Stimulated activated CD8-positive, alpha-beta memory T cell treated with anti-CD3 and anti-CD28 coated beads, Interleukin-12 subunit alpha, Interleukin-12 subunit beta, amount 100 ng/mL, for 24 hours (primary cell): ENCODE measurements around the gene NTM.

ENCODE experiments used
- DNase-seq: peaks from one replicate; pipeline ENCODE4 v3.0.0-alpha.2; 2020; ENCODE audit errors: extremely low read depth

NTM gene

DNA sequence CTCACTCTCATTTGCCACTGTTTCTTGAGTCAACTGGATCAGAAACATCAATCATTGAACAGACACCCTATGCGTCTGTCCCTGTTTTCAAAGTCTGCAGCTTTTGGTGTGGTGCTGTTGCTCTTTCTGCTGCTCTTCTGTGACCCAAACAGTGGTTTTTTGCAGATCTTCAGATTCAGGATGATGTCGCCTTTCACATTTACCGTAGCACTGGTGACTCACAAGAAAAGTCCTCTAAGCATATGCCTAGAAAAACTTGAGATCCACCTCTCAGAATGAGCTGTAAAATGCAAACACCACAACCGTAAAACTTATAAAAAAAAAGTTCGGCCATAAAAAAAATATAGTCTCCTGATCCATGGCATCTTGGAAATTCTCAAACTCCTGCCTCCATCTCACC, 400.4 kb downstream of the NTM start:
- no peak for DNase-seq

DNA sequence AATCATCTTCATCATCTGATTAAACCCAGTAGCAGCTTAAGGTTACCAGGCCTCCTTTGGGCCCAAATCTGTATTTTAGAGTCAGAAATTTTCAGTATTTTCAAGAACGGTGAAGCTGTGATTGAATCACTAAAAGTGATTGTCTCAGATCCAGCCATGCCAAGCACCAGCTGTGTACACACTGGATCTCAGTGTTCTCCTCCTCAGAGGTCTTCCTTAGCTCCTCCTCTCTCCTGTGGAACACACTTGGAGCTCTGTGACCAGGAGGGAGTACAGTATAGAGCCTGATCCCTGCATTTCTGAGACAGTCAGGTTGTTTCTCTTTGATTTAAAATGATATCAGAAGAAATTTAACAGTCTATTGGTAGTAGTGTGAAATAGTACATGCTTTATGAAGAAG, 401.1 kb downstream of the NTM start:
- no peak for DNase-seq

DNA sequence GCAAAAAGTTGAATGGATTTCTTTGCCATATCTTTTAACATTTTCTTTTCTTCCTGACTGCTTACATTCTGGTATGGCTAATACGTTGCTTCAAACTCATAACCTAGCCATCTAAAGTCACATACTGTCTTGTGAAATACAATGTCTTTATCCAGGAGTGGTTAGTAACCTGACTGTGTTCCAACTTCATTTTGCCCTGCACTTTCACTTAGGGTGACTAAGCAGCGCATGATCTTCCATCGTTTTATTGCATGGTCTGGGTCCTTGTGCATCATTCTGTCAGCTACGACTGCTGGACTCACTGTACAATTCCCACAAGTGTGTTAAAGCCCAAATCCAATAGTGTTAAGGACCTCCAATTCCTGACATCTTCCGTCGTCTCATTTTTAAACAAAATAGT, 403.2 kb downstream of the NTM start:
- no peak for DNase-seq

DNA sequence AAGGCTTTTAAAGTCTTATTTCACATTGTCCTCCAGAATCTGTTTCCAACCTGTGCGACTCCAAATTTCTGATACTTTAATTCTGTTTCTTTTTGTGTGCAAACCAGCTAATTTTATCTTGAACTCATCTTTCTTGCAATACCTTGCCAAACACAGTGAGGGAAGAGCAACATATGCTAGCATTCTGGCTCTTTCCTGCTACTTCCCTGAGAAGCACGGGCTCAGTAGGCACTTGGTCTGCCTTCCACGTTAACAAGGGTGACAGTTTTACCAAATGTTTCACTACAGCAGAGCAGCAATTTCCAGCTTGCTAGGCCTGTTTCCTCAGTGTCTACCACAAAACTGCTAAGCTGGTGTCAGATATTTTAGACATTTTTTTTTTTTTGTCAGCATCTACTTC, 405.8 kb downstream of the NTM start:
- DNase-seq, result no peak

DNA sequence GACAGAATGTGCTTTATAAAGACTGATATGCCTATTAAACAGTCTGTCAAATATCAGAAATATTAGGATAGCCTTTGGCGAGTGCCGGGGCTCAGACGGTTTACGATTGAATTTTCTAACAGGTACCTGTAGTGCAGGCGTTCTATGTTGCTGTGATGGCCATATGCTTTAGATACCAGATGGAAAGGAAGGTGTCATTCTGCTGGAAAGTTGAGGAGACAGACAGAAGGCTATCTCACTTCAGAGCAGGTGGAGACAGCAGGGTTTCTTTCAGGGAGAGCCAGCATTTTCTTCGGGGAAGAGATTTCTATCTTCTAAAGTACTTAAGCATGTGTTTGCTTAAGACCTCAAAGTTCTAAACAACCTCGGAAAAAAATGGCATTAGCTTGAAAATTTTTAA, 415.4 kb downstream of the NTM start:
- DNase-seq, result no peak

DNA sequence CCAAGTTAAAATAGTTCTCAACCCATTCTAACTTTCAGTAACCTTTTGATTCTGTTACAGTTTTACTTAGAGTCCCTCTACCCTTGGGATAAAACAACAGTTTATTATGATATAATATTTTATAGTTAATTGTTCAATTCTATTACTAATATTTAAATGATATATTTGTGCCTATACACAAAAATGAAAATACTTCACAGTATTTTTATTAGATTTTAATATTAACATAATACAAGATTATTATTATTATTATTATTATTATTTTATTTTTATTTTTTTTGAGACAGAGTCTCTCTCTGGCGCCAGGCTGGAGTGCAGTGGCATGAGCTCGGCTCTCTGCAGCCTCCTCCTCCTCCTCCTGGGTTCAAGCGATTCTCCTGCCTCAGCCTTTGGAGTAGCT, 416.7 kb downstream of the NTM start:
- no peak for DNase-seq

DNA sequence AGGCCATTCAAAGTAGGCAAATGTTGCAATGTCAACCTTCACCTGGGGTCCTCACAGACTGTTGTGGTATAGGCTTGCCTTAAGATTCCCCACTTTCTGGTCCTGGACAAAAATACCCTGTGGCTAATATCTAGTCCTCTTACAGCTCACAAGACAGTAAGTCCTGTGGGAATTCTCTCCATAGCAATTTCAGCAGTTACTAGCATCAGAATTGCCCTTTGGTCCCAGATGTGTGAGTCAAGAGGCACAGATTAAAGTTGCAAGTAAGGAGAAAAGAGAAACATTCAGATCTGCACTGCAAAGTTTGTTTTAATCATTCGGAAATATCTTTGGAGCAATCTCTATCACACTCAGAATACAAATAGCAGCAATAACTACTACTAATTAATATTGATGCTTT, 420.2 kb downstream of the NTM start:
- no peak for DNase-seq

DNA sequence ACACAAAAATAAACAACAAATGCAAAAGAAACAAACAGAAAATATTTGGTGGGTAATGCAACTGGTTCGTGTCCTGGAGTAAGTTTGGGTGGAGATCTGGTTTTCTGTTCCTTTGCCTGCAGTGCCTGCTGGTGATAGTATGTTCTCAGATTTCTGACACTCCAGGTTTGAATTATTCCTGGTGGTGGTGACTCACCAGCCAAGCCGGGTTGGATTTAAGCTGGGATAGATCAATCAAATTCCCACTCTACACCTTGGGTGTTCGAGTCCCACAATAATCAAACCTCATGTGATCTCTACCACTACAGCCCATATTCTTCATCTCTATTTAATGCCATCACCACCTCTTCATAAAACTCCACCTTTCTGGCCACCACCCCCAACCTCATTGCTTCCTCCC, 421.8 kb downstream of the NTM start:
- DNase-seq, result no peak

DNA sequence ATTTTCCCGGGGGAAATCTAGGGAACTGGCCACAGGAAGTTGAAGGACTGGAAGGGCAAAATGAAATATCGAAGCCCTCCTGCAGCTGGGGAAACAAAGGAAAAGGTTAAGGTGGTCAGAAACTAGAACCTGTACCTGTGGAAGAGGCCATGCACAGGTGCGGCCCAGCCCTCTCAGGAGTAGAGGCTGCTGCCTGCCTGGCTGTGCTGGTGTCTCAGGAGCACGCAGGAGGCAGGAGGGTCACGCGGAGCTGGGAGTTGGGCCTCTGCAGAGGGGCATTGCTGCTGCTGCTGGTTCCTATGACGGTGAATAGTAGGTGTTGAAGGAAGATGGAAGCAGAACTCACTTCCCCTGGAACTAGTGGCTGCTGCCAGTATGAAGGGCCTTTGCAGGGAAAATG, 425.7 kb downstream of the NTM start:
- no peak for DNase-seq

DNA sequence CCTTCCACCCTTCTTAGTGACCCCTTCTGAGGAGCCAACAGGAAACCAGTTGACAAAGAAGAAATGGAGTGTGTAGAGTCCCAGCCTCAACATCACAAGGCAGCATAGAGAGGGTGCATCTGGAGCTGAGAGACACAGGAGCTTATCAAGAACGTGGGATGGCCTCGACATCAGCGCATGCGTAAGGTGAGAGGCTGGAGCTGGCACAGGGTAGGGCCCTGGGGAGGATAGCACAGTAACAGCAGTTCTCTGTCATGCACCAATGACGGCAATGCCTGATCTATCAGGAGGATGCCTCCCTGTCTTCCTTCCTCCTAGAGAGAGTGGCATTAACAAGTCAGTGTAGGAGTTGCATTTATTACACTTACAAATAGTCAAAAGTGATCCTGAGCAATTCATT, 426.1 kb downstream of the NTM start:
- no peak for DNase-seq

DNA sequence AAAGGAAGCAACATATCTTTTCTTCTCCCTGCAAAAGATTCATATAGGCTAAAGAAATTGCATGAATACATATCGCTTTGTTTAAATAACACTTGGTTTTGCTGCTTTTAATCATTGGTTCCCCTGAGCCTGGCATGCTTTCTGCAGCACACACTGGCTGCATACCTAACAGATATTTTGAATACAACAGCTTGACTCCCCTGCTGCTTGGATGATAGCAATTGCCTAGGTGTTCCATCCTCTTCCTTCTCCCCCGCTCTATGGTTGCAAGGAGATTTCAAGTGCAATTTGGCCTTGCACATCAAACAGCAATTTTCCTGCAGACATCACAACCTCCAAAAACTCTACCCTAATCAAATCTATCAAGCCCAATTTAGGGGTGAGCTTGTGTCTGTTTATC, 430.0 kb downstream of the NTM start:
- no peak for DNase-seq

DNA sequence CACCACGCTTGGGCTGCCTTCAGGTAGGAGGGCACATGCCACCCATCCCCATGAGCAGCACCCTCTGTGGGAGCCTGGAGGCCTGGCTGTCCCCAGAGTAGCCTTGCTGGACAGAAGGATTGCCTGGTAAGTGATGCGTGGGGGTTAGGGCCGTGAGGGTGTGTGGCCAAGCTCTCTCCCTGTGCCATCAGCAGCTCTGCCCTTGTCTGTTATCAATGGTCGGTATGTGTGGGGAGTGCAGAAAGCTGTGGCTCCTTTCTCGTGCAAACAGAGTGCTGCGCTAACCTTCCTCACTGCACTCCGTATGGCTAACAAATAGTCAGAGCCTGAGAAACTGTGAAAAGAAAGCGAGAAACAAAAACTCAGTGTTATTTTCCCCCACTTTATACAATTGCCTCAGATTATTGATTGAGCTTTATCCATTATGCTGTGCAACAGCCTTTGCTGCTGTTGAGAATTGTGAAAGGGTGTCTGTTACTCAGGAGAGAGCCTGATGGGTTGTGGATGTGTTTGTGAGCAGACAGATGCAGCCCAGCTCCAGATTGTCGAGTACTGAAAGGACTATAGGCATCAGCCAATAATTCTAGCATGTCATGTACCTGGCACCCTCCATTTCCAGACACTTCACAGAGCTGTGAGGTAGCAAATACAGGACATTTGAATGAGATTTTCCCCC, 432.2 kb downstream of the NTM start:
- no peak for DNase-seq

DNA sequence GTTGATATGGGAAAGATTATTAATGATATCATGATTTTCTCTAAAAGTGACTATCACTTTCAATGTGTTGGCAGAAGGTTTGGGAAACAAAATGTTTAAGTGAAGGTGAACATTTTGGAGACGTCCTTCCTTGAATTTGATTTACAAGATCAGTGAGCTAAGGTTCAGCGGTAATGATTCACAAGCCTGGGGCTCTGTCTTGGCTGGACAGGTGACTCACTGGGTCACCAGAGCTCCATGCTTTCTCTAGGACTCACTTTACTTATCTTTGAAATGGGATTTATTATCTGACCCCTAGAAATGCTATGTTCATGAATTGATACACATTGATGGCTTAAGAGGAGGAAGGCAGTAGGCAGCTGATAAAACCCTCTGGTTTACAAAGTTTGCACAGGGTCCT, 437.5 kb downstream of the NTM start:
- DNase-seq, result no peak

DNA sequence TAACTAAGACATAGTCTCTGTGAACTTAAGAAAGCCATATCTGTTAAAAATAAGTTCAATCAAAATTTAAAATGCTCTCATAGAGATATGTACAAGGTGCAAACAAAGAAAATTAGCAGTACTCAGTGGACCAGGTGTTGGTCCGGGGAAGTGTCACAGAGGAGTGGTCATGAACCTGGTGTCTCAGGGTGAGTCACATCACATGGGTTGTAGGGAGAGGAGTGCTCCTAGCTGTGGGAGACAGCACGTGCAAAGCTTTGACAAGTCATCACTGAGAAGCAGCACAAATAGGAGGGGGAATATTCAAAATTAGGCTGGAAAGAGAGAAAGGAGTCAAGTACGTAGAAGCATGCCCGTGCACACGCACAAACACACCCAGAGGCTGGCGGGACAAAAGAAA, 438.1 kb downstream of the NTM start:
- DNase-seq, result no peak

DNA sequence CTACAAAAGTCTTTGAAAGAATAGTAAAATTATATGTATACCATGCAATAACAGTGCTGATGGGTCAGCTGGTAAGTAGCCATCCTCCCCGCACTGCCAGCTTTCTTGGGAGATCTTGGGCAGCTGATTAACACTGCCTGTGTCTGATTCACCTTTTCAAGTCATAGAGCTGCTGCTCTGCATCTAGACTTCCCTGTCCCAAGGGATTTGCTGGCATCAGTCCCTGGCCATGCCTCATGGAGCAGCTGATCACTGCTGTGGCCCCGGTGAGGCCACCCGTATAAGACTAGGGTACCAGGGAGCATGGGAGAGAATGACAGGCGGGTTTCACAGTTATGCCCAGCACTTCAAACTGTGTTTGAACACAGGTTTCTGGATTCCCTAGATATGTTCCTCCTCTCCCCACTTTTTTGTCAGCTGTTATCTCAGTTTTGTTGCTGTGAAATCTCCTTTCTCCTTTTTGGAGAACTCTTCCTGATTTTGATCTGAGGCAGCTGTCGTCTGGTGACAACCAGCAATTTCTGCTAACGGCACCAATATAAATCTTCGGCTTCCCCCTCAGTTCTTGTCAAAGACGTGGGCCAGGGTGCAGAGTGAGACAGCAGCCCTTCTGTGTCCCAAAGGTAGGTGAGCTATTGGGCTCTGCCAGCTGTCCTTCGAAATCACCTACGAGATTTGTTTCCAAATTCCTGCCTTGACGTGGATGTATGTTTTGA, 438.9 kb downstream of the NTM start:
- no peak for DNase-seq

DNA sequence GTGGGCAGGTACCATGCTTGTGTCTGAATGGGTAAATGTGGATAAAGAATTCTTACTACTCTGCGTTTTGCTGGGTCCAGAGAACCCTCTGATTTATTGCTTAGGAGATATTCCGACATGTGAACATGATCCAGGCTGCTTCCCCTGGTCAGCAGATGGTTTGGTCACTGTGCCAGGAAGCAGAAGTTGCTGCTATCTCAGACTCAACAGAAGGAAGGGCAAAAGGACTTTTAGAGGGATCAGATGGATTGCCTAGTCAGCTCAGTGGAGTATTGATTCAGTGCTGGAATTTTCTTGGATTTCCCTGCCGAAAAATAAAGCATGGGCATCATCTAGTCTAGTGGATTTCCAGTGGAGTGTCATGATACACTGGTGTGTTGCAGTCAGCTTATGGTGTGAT, 440.1 kb downstream of the NTM start:
- no peak for DNase-seq

DNA sequence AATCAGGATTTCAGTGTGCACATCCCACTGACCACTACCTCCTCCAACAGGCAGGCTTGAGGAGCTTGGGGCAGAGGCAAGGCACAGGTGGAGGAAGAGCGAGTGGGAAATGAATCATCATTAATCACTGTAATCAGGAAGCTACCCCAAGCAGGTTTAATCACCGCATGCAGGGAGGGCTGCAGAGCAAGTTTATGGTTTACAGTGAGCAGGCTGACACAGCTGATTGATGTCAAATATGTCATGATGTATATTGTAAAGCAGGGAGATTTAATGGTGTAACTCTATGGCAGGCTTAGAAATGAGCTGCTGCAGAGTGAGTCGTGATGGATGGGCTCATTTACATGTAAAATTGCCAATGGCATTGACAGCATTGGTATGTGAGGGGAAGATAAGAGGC, 441.0 kb downstream of the NTM start:
- DNase-seq, result no peak

DNA sequence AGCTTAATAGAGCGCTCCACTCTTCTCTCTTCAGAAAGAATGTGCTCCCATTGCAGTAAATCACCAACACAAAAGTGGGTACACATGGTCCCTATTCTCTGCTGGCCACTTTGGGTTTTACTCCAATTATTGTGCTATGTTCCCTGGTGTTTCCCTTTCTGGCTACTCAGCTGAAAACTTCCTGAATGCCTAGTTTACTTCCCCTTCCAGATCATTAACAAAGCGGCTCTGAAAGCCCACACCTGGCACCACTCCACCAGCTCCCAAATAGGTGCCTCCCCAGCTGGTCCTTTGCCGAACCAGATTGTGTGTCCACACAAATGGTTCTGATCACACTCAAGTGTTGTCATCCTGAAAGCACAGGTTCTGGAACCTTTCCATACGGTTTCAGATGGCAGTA, 443.7 kb downstream of the NTM start:
- no peak for DNase-seq

DNA sequence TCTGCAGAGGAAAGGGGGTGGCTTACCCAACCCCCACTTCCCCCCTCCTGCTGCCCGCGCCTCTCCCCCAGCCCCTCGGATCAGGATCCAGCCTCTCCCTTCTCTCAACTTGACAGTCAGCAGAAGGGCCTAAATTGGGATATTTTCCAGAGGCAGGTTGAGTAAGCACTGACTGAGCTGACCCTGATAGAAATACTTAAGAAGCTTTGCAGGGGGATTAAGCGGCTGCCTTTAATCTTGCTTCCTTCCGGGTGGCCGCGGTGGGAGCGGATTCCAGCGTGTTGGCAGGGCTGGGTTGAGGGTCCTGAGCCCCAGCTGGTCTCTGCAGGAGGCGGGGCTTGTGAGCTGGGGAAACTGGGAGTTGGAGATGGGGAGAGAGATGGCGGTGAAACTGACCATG, 445.2 kb downstream of the NTM start:
- DNase-seq, result no peak

DNA sequence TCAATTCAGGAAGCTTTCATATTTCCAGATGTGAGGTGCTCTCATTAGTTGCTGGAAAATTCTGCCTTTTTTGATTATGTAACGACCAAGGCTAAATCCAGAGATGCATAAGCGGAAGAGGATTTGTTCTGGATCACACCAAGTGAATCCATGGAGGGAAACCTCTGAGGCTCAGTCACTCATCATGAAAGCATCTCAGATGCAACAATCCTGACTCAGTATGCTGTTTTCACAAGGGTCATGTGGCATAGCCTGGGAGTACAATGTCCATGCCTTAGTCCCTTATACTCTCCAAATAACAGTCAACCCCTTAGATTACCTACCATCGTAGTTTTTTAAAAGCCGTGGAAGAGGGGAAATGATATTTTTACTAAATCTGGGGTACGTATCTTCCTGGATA, 445.6 kb downstream of the NTM start:
- no peak for DNase-seq

DNA sequence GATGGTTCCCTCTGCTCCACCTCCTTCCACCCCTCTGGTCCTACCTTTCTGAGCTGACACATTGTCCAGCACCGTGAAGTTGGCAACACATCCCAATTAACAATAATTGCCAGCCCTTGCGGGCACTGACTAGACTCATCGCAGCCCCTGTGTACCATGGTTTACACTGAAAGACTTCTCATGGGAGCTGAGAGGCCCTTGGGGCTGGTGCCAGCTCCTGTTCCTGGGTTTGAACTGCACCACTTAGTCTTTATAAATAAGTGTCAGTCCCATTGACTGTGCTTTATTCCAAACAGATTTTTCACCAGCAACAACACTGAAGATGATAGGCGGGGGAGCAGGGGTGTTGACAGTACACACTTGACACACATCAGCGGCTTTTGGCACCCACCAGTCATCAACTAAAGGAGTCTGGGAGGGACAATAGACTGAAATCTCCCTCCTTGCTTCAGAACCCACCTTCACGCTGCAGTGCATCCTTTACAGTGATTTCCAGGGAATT, 447.3 kb downstream of the NTM start:
- no peak for DNase-seq

DNA sequence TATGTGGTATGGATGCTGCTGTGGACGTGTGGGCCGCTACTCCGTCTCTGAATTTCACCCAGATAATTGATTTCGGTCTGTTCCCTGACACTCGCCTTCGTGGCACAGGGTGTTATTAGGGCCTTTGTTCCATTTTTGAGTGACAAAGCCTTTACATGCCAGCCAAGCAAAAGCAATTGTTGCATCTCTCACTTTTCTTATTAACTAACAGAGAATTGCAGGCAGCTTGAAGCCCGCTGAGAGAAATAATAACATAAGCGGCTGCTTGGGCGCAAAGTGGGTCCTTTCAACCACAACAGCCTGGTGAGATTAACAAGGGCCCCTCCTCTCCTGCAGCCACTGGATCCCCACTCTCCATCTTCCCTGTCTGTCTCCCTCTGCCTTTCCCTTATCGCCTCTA, 449.4 kb downstream of the NTM start:
- DNase-seq, result no peak

DNA sequence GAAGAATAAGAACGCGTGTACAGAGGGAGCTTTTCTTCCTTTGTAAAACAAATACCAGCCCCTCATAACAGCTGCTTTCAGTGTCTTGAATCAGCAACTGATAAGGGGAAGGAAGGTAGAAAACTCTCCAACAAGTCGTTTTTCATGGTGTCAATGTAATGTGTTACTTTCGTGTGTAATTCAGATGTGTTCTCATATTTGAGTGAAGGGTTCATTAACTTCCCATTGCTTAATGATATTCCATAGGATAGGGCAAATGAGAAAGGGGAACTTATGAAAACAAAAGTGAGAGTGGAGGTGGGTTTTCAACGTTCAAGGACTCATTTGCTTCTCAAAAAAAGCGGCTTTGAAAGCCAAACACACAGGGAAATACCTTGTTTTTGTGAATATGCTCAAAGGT, 452.1 kb downstream of the NTM start:
- DNase-seq, result no peak

DNA sequence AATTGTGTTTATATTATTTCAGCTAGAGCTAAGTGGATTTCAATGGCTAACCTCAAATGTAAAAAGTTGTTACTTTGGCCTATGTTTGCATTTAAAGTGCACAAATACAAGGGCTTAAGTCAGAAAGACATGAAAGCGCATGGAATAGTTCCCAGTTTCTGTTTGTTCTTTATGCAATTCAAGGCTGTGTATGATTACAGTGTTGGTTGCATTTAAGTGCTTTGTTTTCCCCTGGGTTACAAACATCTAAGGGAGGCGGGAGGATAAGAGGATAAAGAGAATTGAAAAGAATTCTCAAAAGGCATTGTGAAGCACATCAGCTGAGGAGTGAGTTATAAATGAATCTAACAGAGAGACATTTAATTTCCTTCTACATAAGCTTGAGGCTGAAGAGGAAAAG, 453.4 kb downstream of the NTM start:
- no peak for DNase-seq
